Measurements from ENCODE around the gene NTNG1.

- TF ChIP-seq POLR2A (IDR thresholded peaks at IDR 0.05; ENCODE audit: low read length) = no peak
- TF ChIP-seq GATA1 (IDR thresholded peaks at IDR 0.05; ENCODE audit: low read depth, low read length) = no peak
Observed at GRCh38 chr1:107183011-107183410, 42.2 kb downstream of the NTNG1 start.

All from erythroblast (primary cell).